Mesodermal cell (in vitro differentiated cells): ENCODE results near the gene FAM8A1.
"Not testable (repeated sequence)": the region's sequence is repeated elsewhere in the genome, so short reads cannot be mapped to it uniquely, and the experiment has no call there.

Experiments
- H3K27ac ChIP-seq: 2 replicates; pipeline ENCODE4 v1.7.0; 2013; ENCODE audit warnings: mild to moderate bottlenecking, low read depth, low read length, moderate library complexity; ENCODE audit not compliant: severe bottlenecking
- H3K36me3 ChIP-seq: 2 replicates; pipeline ENCODE4 v1.7.1; 2013; ENCODE audit warnings: mild to moderate bottlenecking, low read length, moderate library complexity; ENCODE audit not compliant: control insufficient read depth, insufficient read depth
- H3K4me1 ChIP-seq: one replicate; pipeline ENCODE4 v1.7.1; 2013; ENCODE audit warnings: mild to moderate bottlenecking, low read length; ENCODE audit not compliant: insufficient read depth, control insufficient read depth, poor library complexity, severe bottlenecking
- H3K4me3 ChIP-seq: 2 replicates; pipeline ENCODE4 v1.7.0; 2013; ENCODE audit warnings: low read length, control low read depth, mild to moderate bottlenecking; ENCODE audit not compliant: insufficient read depth, poor library complexity, severe bottlenecking; ENCODE audit errors: extremely low read depth
- H3K9me3 ChIP-seq: 2 replicates; pipeline ENCODE4 v1.7.1; 2013; ENCODE audit warnings: mild to moderate bottlenecking, low read length, moderate library complexity; ENCODE audit not compliant: control insufficient read depth
- WGBS, 2 experiments: methylation state at CpG; one replicate each; pipeline ENCODE4 v1.1.5; 2013; ENCODE audit warnings: missing lambda C conversion rate in 2 of 2; ENCODE audit not compliant: insufficient coverage in 2 of 2; 5-methylcytosine and 5-hydroxymethylcytosine counted together

Gene FAM8A1

DNA sequence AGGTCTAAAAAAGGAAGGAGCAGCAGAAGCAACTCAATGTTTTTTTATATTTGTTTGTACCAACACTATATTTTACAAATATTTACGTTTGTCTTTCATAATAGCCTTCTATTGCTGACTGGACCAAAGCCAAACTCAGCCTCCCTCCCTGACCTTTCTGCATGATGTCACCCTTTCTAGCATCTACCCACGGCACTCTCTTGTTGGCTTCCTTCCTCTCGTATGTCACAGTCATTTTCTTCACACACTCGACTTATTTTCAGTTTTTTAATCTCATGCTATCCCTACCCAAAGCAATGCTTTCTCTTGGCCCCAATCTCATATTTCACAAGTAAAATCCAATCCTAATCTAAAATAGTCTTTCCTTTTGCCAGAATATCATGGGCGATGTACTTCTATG, 16.3 kb upstream of the FAM8A1 start:
- 72 to 75% methylated on average over 4 of the region's 5 CpGs for WGBS, 2 experiments
- Histone ChIP-seq H3K9me3 (peaks cover 4% of the 10 kb centered on the region), H3K4me3 (no peak overlapping the region), H3K36me3 (no peaks in the 10 kb centered on the region), H3K4me1 (no peaks in the 10 kb centered on the region), H3K27ac (peak overlapping the region; percentile 63)

DNA sequence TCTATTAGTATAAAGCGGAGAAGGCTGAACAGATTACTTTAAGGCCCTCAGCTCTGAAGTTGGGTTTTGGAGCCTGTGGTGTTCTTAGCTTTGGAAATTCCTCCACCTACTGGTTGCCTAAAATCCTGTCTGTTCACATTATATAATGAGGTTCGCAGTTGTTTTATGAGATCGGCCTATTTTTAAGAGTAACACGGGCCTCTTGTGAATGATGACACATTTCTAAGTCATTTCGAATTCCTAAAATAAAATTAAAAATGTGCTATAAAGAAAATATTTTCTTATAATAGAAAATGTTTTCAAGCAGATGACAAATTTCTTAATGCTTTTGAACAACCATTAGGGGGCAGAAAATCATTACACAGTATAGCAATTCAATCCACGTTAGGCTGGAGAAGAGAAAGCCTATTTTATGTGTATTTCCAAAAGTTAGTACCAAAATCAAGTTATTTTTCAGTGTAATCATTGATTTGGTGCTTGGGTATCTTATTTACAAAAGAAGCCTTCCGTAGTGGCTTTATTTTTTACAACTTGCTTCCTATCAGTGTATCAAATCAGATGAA, 15.8 kb upstream of the FAM8A1 start:
- peak overlapping the region; percentile 6 for H3K4me3 ChIP-seq
- WGBS, 2 experiments = 70% methylated on average over 2 of the region's 7 CpGs; no CpG with 5 or more reads in 1 of the 2 experiments
- H3K9me3 ChIP-seq = peaks cover 4% of the 10 kb centered on the region
- H3K36me3 ChIP-seq = no peaks in the 10 kb centered on the region
- no peaks in the 10 kb centered on the region for H3K4me1 ChIP-seq
- H3K27ac ChIP-seq = peak overlapping the region; percentile 63

DNA sequence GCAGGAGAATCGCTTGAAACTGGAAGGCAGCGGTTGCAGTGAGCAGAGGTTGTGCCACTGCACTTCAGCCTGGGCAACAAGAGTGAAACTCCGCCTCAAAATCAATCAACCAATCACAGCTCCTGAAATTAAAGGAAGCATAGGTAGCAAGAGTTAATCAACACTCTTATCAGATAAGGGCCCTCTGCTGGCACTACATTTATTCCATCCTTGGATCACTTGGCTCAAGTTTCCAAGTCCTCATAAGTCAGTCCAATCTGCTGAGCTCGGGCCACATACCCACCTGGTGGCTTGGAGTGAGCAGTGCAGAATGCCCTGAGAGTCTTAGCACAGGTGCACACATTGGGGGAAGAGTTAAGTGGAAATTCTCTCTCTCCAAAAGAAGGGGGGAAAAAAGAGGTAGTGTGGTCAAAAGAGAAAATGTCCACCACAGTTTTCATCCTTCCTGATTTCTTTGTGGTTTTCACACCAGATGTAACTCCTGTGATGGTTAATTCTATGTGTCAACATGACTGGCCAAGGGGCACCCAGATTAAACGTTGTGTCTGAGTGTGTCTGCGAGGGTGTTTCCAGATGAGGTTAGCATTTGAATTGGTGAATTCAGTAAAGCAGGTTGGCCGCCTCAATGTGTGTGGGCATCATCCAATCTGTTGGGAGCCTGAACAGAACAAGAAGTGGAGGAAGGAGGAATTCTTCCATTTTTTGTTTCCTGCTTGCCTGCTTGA, 14.2 kb upstream of the FAM8A1 start:
- Histone ChIP-seq H3K4me1 (peaks cover 3% of the 10 kb centered on the region), H3K4me3 (no peak overlapping the region), H3K9me3 (peaks cover 4% of the 10 kb centered on the region), H3K27ac (no peak overlapping the region), H3K36me3 (no peaks in the 10 kb centered on the region)
- 85 to 90% methylated on average over 7 of the region's 7 CpGs for WGBS, 2 experiments

DNA sequence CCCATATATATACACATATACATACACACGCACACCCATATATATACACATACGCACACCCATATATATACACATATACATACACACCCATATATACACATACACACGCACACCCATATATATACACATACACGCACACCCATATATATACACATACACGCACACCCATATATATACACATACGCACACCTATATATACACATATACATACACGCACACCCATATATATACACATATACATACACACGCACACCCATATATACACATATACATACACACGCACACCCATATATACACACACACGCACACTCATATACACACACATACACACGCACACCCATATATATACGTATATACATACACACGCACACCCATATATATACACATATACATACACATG, 13.5 kb upstream of the FAM8A1 start:
- WGBS, 2 experiments = 90 to 95% methylated on average over 13 of the region's 13 CpGs
- not testable (repeated sequence) for H3K36me3 ChIP-seq, H3K4me1 ChIP-seq, H3K9me3 ChIP-seq, H3K4me3 ChIP-seq, H3K27ac ChIP-seq

DNA sequence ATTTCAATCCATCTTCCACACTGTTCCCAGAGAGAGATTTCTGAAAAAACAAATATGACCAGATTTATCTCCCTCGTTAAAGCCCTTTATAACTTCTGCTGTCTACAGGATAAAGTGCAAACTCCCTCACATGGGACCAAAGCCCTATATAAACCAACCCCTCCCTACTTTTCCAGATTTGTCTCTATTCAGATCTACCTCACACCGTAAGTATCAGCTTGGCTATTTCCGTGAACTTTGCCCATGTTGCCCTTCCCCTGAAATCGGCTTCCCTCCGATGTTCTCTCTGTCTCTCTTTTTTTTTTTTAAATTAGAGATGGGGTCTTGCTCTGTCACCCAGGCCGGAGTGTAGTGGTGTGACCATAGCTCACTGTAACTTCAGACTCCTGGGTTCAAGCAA, 12.1 kb upstream of the FAM8A1 start:
- Histone ChIP-seq H3K4me1 (peaks cover 3% of the 10 kb centered on the region), H3K9me3 (no peaks in the 10 kb centered on the region), H3K4me3 (no peak overlapping the region), H3K36me3 (no peaks in the 10 kb centered on the region), H3K27ac (no peak overlapping the region)
- 83 to 94% methylated on average over 3 to 4 of the region's 6 CpGs for WGBS, 2 experiments

DNA sequence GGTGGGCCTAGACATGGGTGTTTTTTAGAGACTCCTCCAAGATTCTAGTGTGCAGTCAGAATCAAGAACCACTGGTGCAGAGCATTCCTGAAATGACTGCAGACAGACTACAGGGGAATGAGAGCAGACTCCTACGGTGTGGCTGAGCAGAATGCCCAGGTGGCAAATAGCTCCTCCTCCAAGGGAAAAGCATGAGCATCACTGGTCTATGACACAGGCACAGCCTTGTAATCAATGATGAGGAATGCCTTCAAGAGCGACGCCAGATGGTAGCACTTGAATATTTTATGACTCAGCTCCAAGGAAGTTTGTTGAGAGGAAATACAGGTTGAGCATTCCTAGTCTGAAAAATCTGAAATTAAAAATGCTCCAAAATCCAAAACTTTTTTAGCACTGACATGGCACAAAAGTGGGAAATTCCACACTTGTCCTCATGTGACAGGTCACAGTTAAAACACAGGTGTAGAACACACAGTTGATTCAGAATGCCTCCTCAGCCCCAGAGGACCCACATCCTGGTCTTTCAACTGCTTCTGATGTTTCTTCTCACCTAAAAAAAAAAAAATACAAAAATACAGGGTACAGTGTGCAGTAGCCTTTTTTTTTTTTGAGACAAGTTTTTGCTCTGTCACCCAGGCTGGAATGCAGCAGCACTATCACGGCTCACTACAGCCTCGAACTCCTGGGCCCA, 10.6 kb upstream of the FAM8A1 start:
- WGBS, 2 experiments = 75 to 86% methylated on average over 5 of the region's 5 CpGs
- Histone ChIP-seq H3K36me3 (no peaks in the 10 kb centered on the region), H3K4me1 (peaks cover 3% of the 10 kb centered on the region), H3K9me3 (no peaks in the 10 kb centered on the region), H3K4me3 (no peak overlapping the region), H3K27ac (peak overlapping the region; percentile 46)

DNA sequence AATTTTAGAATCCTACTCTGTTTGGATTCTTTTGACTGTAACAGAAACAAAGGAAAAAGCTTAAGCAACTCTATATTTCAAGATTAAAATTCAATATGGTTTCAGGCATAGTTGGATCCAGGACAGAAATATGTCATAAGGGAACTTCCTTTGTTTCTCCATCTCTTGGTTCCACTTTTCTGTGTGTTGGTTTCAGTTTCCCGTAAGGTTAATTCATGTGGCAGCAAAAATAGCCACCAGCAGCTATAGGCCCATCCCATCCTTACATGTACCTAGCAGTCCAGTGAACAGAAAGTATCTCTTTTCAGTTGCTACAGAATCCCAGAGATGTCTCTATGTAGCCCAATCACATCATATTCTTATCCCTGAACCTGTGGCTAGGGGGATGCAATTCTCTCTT, 8.8 kb upstream of the FAM8A1 start:
- WGBS, 2 experiments = 75 to 86% methylated on average over 1 of the region's 1 CpG
- no peaks in the 10 kb centered on the region for H3K9me3 ChIP-seq
- H3K27ac ChIP-seq = no peak overlapping the region
- peaks cover 3% of the 10 kb centered on the region for H3K4me1 ChIP-seq
- no peak overlapping the region for H3K4me3 ChIP-seq
- H3K36me3 ChIP-seq = no peaks in the 10 kb centered on the region

DNA sequence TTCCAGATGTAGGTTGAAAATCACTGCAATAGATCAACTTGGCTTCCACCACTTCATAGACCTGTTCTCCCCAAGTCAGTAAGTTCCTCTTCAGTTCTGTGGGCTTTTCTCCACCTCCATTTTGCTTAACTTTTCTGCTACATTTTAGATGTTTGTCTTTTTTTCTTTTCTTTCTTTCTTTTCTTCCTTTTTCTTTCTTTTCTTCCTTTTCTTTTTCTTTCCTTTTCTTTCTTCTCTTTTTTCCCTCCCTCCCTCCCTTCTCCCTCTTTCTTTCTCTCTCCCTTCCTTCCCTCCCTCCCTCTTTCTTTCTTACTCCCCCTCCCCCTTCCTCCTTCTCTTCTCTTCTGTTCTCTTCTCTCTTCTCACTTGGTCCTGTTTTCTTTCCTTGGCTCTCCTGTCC, 6.9 kb upstream of the FAM8A1 start:
- Histone ChIP-seq H3K27ac (no peak overlapping the region), H3K9me3 (no peaks in the 10 kb centered on the region), H3K36me3 (no peaks in the 10 kb centered on the region), H3K4me1 (peaks cover 3% of the 10 kb centered on the region), H3K4me3 (no peak overlapping the region)

DNA sequence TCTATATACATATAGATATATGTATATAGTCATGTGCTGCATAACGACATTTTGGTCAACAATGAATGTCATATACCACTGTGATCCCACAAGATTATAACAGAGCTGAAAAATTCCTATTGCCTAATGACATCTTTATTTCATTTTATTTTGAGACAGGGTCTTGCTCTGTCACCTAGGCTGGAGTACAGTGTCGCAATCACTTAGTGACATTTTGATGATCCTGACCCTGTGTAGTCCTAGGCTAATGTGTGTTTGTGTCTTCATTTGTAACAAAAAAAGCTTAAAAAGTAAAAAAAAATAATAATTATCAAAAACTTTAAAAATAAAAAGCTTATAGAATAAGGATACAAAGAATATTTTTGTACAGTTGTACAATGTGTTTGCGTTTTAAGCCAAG, 4.0 kb upstream of the FAM8A1 start:
- Histone ChIP-seq H3K4me1 (no peaks in the 10 kb centered on the region), H3K27ac (no peak overlapping the region), H3K36me3 (no peaks in the 10 kb centered on the region), H3K9me3 (no peaks in the 10 kb centered on the region), H3K4me3 (no peak overlapping the region)
- 100% methylated on average over 1 of the region's 3 CpGs; no CpG with 5 or more reads in 1 of the 2 experiments for WGBS, 2 experiments

DNA sequence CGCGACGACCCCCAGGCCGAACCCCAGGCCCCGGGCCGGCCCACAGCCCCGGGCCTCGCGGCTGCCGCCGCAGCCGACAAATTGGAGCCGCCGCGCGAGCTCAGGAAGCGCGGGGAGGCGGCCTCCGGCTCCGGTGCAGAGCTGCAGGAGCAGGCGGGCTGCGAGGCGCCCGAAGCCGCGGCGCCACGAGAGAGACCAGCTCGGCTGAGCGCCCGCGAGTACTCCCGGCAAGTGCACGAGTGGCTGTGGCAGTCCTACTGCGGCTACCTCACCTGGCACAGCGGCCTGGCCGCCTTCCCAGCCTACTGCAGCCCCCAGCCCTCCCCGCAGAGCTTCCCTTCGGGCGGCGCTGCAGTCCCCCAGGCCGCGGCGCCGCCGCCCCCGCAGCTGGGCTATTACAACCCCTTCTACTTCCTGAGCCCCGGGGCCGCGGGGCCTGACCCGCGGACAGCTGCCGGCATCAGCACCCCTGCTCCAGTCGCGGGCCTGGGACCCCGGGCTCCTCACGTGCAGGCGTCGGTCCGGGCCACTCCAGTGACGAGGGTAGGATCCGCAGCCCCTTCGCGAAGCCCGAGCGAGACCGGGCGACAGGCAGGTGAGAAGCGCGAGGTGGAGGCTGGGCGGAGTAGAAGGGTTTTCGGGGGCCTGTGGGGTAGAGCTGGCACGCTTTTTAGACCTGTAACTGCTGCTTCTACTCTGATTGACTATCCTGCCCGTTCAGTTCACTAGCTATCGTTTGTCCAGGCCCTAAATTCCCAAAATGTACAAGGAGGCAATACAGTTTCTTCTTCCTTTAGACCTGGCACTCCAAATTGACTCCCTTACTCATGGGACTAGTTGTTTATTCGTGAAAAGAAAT, 654 bp downstream of the FAM8A1 start:
- 1 to 2% methylated on average over 53 to 54 of the region's 77 CpGs for WGBS, 2 experiments
- Histone ChIP-seq H3K4me1 (no peaks in the 10 kb centered on the region), H3K4me3 (peak overlapping the region; percentile 87), H3K36me3 (peaks cover 16% of the 10 kb centered on the region), H3K27ac (peak overlapping the region; percentile 76), H3K9me3 (no peaks in the 10 kb centered on the region)
